GM18951 (cell line): ENCODE results near the gene MRPL37.
"Not testable (repeated sequence)": the region's sequence is repeated elsewhere in the genome, so short reads cannot be mapped to it uniquely, and the experiment has no call there.

Source experiments
- POLR2A ChIP-seq: IDR thresholded peaks from 4 replicates; pipeline ENCODE4 v1.6.1; 2011; ENCODE audit warnings: mild to moderate bottlenecking; ENCODE audit not compliant: insufficient read length, insufficient read depth; ENCODE audit errors: extremely low read depth
- in situ Hi-C: fragments of 300-500 bp; cut with MboI; formaldehyde crosslinking; loops from one replicate; pipeline ENCODE4 v1.12.0; 2022; ENCODE audit warnings: low sequenced_read_pairs, mixed read lengths, inconsistent platforms; ENCODE audit not compliant: unreplicated experiment

MRPL37 gene

GRCh38 chr1:54220004-54220811 lies 20.2 kb downstream of the MRPL37 start:
- TF ChIP-seq POLR2A, result no peak
- in situ Hi-C loops, result no loop called here

DNA sequence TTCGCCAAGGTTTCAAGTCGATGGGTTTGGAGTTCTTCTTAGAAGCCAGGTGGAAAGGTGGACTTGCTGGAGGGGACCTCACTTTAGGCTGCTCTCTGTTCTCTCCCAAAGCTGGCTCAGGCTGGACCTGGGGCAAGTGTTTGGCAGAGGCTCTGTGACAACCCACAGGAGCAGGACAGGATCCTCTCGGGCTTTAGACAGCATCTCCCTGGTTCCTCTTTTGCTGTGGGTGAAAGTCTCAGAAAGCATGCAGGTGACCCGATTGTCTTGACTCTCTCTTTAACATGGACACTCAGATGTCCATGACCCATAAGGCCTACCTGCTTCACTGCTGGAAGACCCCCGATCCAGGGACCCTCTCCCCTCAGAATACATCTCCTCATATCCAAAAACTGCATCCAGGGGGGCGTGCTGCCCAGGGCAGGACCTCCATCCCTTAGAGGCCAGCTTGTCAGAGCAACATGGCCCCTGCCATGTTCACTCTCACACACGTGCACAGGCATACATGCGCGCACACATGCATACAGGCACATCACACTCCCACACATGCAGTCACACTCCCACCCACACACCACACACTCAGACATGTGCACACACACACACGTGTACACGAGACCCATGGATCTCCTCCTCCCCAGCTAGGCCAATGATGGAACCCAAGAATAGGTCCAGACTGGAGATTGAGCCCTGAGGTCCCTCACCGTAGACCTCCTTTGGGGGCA lies 21.3 kb downstream of the MRPL37 start:
- no peak for TF ChIP-seq POLR2A
- in situ Hi-C loops, result no loop called here

- in situ Hi-C loops, result no loop called here
- TF ChIP-seq POLR2A, result no peak
These were observed 22.0 kb downstream of the MRPL37 start for GRCh38 chr1:54221867-54222484.

DNA sequence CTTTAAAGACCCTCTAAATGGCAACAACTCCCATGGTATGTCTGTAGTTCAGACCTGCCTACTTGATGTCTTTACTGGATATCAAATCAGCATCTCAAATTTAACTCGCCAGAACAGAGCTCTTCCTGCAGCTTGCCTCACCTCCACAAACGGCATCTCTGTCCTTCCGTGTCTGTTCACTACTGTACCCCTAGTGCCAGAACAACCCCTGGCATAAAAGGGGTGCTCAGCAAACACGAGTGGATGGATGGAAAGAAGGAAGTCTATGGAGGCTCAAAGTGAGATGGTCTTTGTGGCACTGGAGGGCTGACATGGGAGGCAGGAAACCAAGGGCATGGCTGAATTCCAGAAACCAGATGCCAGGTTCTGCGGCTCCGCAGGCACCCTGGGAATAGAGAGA lies 22.7 kb downstream of the MRPL37 start:
- in situ Hi-C loops, result no loop called here
- TF ChIP-seq POLR2A, result no peak

DNA sequence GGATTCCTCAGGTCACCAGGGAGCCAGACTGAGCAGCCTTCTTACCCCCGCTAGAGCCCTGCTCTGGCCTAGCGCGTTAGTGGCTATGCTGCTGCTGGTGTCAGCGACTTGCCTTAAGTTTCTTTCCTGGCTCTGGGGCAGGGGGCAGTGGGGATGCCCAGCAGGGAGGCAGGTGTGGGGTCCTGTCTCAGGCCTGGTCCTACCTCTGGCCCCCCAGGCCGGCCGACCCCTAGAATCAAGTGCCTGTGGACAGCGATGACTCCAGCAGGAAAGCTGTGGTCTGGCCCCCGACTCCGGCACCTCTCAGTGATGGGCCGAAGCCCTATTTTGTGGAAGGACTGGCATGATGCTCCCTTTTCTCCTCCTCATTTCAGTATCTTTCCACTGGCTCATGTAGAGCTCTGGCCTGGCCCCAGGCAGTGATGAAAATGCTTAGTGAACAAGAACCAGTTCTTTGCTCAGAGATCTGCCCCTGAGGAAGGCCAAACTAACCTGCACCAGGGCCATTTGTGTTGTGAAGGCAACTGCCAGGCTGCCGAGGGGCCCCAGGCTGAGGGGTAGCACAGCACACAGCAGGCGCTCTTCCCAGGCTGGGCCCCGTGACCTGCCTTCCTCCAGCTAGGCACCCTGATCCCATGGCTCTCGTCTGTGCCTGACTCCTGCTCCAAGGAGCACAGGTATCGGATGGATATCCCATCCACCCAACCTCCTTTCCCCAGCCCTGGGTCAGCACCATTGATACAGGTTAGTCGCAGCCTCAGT lies 23.7 kb downstream of the MRPL37 start:
- TF ChIP-seq POLR2A, result no peak
- in situ Hi-C loops, result no loop called here

- in situ Hi-C loops, result no loop called here
- no peak for TF ChIP-seq POLR2A
These were observed 24.3 kb downstream of the MRPL37 start for GRCh38 chr1:54224233-54224632.

GRCh38 chr1:54225378-54225777 lies 25.4 kb downstream of the MRPL37 start:
- in situ Hi-C loops, result no loop called here
- no peak for TF ChIP-seq POLR2A

- no peak for TF ChIP-seq POLR2A
- in situ Hi-C loops, result no loop called here
These were observed 26.1 kb downstream of the MRPL37 start for GRCh38 chr1:54225986-54226559.

GRCh38 chr1:54227091-54227602 lies 27.2 kb downstream of the MRPL37 start:
- in situ Hi-C loops, result no loop called here
- no peak for TF ChIP-seq POLR2A

GRCh38 chr1:54227891-54228310 lies 27.9 kb downstream of the MRPL37 start:
- TF ChIP-seq POLR2A, result no peak
- in situ Hi-C loops, result no loop called here

DNA sequence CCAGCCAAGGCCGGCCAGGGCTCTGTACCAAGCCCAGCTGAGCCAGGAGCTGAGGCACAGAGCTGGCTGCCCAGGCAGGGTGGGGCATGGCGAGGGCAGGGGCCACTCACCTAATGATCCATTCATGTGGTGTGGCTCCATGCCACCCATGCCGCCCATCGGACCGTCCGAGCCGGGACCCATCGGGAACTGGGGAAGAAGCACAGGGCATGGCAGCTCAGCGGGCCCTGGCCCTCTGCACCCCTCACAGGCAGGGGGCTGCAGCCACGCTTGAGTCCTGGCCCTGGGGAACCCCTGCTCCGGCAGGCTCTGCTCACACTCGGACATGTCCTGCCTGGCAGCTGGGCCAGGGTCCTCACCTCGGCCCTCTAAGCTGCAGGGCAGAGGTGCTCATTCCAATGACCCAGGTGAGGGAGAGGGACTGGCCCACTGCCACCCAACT lies 28.7 kb downstream of the MRPL37 start:
- no peak for TF ChIP-seq POLR2A
- in situ Hi-C loops, result no loop called here

GRCh38 chr1:54229281-54229891 lies 29.4 kb downstream of the MRPL37 start:
- in situ Hi-C loops, result no loop called here
- TF ChIP-seq POLR2A, result no peak

DNA sequence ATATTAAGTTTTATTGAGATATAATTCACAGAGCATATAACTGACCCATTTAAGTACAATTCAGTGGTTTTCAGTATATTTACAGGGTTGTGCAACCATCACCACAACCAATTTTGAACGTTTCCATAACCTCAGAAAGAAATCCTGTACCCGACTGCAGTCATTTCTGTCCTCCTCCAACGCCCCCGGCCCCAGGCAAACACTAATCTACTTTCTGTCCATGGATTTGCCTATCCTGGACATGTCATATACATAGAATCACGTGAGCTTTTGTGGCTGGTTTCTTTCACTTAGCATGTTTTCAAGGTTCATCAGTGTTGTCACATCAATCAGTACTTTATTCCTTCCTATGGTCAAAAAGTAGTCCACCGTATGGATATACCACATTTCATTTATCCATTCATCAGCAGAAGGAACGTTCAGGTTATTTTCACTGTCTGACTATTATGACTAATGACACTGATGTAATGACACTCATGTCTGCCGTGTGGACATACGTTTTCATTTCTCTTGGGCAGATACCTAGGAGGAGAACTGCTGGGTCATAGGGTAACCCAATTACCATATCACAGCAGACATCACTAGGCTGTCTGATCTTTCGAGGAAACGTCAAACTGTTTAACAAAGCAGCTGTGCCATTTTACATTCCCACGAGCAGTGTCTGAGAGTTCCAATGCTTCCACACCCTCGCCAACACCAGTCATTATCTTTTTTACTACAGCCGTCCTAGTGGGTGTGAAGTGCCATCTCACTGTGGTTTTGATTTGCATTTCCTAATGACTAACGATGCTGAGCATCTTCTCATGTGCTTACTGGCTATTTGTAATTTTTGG lies 30.8 kb downstream of the MRPL37 start:
- TF ChIP-seq POLR2A, result no peak
- in situ Hi-C loops, result no loop called here

DNA sequence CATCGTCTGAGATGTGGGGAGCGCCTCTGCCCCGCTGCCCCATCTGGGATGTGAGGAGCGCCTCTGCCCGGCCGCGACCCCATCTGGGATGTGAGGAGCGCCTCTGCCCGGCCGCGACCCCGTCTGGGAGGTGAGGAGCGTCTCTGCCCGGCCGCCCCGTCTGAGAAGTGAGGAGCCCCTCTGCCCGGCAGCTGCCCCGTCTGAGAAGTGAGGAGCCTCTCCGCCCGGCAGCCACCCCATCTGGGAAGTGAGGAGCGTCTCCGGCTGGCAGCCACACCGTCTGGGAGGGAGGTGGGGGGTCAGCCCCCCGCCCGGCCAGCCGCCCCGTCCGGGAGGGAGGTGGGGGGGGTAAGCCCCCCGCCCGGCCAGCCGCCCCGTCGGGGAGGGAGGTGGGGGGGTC lies 33.2 kb downstream of the MRPL37 start:
- in situ Hi-C loops, result not testable (repeated sequence)
